Lower leg skin (tissue), 4 donors: Measurements from ENCODE around the gene APRT. TPM values are rescaled to one million over a fixed set of nuclear protein-coding genes. Genes with fewer than 3 reads are reported as not detected.

Source experiments
- DNase-seq, 2 donors: peaks; one replicate each; pipeline ENCODE4 v3.0.0-alpha.2; 2019; ENCODE audit warnings: low spot score in 2 of 2
- H3K4me3 ChIP-seq: fragments of 200-600 bp; sonication (generic); 2 replicates; pipeline ENCODE4 v1.5.1; 2017; ENCODE audit warnings: mild to moderate bottlenecking, low read depth; ENCODE audit not compliant: poor library complexity, severe bottlenecking
- CTCF ChIP-seq, 3 donors: fragments of 450-650 bp; IDR thresholded peaks; one replicate each; pipeline ENCODE4 v1.5.1; 2016; ENCODE audit warnings: antibody characterized with exemption in 3 of 3, mild to moderate bottlenecking in 3 of 3, moderate library complexity in 2 of 3
- POLR2A ChIP-seq, 2 donors: fragments of 450-650 bp; IDR thresholded peaks; one replicate each; pipeline ENCODE4 v1.6.1; 2016 to 2017; ENCODE audit warnings: antibody characterized with exemption in 2 of 2, mild to moderate bottlenecking in 1 of 2, moderate library complexity in 1 of 2
- WGBS, 2 donors: methylation state at CpG; one replicate each; pipeline ENCODE4 v1.1.5; 2018; 5-methylcytosine and 5-hydroxymethylcytosine counted together
- intact Hi-C: fragments of 100-400 bp; cut with DNase I; formaldehyde crosslinking; loops from one replicate; pipeline ENCODE4 v1.15.0; 2023; ENCODE audit warnings: low total_unique reads
- total RNA-seq, 4 donors: library from RNA; depleted of rRNA; stranded (reverse); fragments of >200 nt; gene quantifications; one replicate each; pipeline ENCODE4 v1.1.0, GENCODE V29; 2016

Gene APRT
- total RNA-seq, 4 donors from 2014 or later: 276 to 310 (median 291) TPM

- no peak overlapping the region for H3K4me3 ChIP-seq
- TF ChIP-seq POLR2A (IDR thresholded peaks at IDR 0.05): no peak
- no peak for TF ChIP-seq CTCF (IDR thresholded peaks at IDR 0.05)
- no peak for DNase-seq
- 93 to 94% methylated on average over 19 of the region's 19 CpGs for WGBS, 2 donors
- intact Hi-C loops: no loop called here
These were observed 39.9 kb upstream of the APRT start for GRCh38 chr16:88851616-88852015.

- no peak overlapping the region for H3K4me3 ChIP-seq
- no peak for TF ChIP-seq POLR2A (IDR thresholded peaks at IDR 0.05)
- TF ChIP-seq CTCF (IDR thresholded peaks at IDR 0.05): no peak
- WGBS, 2 donors: 93% methylated on average over 32 to 33 of the region's 33 CpGs
- no peak for DNase-seq
- intact Hi-C loops: no loop called here
These were observed 38.9 kb upstream of the APRT start for GRCh38 chr16:88850531-88851199.

- intact Hi-C loops: no loop called here
These were observed 36.8 kb upstream of the APRT start for GRCh38 chr16:88848557-88848956.

GRCh38 chr16:88847654-88848053 is 35.9 kb upstream of the APRT start:
- 86 to 95% methylated on average over 17 to 18 of the region's 18 CpGs for WGBS, 2 donors
- intact Hi-C loops: no loop called here
- DNase-seq: peak in 1 of 2 donors; percentile 82
- H3K4me3 ChIP-seq: no peak overlapping the region
- no peak for TF ChIP-seq POLR2A (IDR thresholded peaks at IDR 0.05)
- TF ChIP-seq CTCF (IDR thresholded peaks at IDR 0.05): no peak

More at GRCh38 chr16:88848557-88848956, 36.8 kb upstream of the APRT start:
- no peak overlapping the region for H3K4me3 ChIP-seq
- 91% methylated on average over 21 of the region's 21 CpGs for WGBS, 2 donors
- DNase-seq: no peak
- TF ChIP-seq POLR2A (IDR thresholded peaks at IDR 0.05) (no peak), CTCF (IDR thresholded peaks at IDR 0.05) (no peak)

GRCh38 chr16:88846088-88846487 is 34.4 kb upstream of the APRT start:
- WGBS, 2 donors: 93 to 94% methylated on average over 9 of the region's 9 CpGs
- no peak overlapping the region for H3K4me3 ChIP-seq
- DNase-seq: no peak
- intact Hi-C loops: no loop called here
- no peak for TF ChIP-seq POLR2A (IDR thresholded peaks at IDR 0.05)

- intact Hi-C loops: no loop called here
- no peak for DNase-seq
- H3K4me3 ChIP-seq: no peak overlapping the region
- WGBS, 2 donors: 64 to 72% methylated on average over 11 of the region's 11 CpGs
- no peak for TF ChIP-seq POLR2A (IDR thresholded peaks at IDR 0.05)
- TF ChIP-seq CTCF (IDR thresholded peaks at IDR 0.05): no peak
These were observed 32.8 kb upstream of the APRT start for GRCh38 chr16:88844419-88845036.
